GM12873 (cell line): ENCODE results near the gene CLCN4.

ENCODE experiments used
- TF ChIP-seq, protein P1 (sequence below): IDR thresholded peaks from 2 replicates; pipeline ENCODE4 v1.5.1; 2012; ENCODE audit warnings: low read depth, mild to moderate bottlenecking, moderate library complexity, low read length, control low read depth; ENCODE audit not compliant: insufficient read depth; ENCODE audit errors: missing control alignments

Gene CLCN4

DNA sequence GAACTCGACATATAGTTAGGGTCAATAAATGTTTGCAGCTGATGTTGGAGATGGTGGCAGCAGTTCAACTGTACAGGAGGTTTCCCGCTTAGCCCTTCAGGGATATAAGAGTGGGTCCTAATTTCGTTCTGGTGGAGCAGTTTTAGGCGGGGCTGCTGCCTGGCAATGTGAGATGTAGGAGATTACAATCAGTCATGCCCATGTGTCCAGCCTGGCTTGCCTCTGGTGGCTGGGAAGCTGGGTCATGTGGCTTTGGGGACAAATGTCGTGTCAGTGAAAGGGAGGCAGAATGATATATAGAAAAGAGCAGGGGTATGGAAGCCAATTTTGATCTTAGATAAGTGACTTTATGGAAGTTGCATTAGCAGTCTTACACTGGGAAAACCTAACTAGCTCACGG is 129.4 kb downstream of the CLCN4 start:
- TF ChIP-seq, protein P1, sequence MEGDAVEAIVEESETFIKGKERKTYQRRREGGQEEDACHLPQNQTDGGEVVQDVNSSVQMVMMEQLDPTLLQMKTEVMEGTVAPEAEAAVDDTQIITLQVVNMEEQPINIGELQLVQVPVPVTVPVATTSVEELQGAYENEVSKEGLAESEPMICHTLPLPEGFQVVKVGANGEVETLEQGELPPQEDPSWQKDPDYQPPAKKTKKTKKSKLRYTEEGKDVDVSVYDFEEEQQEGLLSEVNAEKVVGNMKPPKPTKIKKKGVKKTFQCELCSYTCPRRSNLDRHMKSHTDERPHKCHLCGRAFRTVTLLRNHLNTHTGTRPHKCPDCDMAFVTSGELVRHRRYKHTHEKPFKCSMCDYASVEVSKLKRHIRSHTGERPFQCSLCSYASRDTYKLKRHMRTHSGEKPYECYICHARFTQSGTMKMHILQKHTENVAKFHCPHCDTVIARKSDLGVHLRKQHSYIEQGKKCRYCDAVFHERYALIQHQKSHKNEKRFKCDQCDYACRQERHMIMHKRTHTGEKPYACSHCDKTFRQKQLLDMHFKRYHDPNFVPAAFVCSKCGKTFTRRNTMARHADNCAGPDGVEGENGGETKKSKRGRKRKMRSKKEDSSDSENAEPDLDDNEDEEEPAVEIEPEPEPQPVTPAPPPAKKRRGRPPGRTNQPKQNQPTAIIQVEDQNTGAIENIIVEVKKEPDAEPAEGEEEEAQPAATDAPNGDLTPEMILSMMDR = no peak
